ENCODE data around the gene PDE4A. TPM values are rescaled to one million over a fixed set of nuclear protein-coding genes. Genes with fewer than 3 reads are reported as not detected.
A peak's percentile ranks its signal among the peaks of the same experiment; 100 is the strongest.

The PDE4A gene
- polyA plus RNA-seq, 3 donors: 4.7 to 14.8 (median 5.8) TPM

DNA sequence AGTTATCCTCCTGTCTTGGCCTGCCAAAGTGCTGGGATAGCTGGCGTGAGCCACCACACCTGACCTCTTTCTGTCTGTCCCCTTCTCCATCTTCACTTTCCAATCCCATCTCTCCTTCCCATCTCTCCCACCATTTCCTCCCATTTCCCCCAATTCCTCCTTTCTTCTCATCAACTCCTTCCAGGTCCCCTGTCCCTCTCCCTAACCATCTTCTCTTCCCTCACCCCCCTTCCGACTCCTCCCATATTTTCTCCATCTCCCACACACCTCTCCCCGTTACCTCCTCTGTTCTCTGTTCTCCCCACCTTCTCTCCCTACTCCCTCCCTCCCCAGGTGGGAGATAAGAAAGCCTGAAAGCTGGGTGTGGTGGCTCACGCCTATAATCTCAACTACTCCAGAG is 42.2 kb downstream of the PDE4A start:
- peak overlapping the region in 1 of 2 donors; percentile 18 for H3K4me3 Mint-ChIP-seq
- H3K9ac ChIP-seq (ENCODE audit: insufficient read depth, low read length, poor library complexity, severe bottlenecking): no peak overlapping the region
- peak overlapping the region in 1 of 7 donors; percentile 8 for H3K27ac Mint-ChIP-seq
- H3K9me3 Mint-ChIP-seq: peaks cover 0 to 3% (median 0%) of the 10 kb centered on the region in 7 donors
- 100% methylated on average over 1 of the region's 4 CpGs for WGBS (ENCODE audit: insufficient coverage)
- no peak for DNase-seq
- no peak overlapping the region for H2AFZ ChIP-seq (ENCODE audit: insufficient read depth, low read depth, low read length, poor library complexity, severe bottlenecking)
- TF ChIP-seq, protein P1, sequence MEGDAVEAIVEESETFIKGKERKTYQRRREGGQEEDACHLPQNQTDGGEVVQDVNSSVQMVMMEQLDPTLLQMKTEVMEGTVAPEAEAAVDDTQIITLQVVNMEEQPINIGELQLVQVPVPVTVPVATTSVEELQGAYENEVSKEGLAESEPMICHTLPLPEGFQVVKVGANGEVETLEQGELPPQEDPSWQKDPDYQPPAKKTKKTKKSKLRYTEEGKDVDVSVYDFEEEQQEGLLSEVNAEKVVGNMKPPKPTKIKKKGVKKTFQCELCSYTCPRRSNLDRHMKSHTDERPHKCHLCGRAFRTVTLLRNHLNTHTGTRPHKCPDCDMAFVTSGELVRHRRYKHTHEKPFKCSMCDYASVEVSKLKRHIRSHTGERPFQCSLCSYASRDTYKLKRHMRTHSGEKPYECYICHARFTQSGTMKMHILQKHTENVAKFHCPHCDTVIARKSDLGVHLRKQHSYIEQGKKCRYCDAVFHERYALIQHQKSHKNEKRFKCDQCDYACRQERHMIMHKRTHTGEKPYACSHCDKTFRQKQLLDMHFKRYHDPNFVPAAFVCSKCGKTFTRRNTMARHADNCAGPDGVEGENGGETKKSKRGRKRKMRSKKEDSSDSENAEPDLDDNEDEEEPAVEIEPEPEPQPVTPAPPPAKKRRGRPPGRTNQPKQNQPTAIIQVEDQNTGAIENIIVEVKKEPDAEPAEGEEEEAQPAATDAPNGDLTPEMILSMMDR (IDR thresholded peaks at IDR 0.05): no peak
- H3K4me1 Mint-ChIP-seq: peaks cover 10% of the 10 kb centered on the region
- H3K79me2 ChIP-seq (ENCODE audit: insufficient read depth, low read length): no peaks in the 10 kb centered on the region
- no peaks in the 10 kb centered on the region for H3K9me3 ChIP-seq (replicated peaks in 1 of 2; ENCODE audit: control insufficient read depth in 1 of 2, insufficient read depth in 1 of 2, low read length in 2 of 2)
- H3K36me3 ChIP-seq (replicated peaks in 1 of 2; ENCODE audit: control insufficient read depth in 1 of 2, insufficient read depth in 2 of 2, low read length in 2 of 2): peaks cover 12 to 28% of the 10 kb centered on the region in 2 donors
- intact Hi-C loops (cut with micrococcal nuclease): loop anchor here in 1 of 2 donors (5.0 kb wide), 1 partner anchor 105 kb away; the partner anchor contains the start of genes CDKN2D and KRI1
- H3K36me3 Mint-ChIP-seq: peaks cover 27 to 52% of the 10 kb centered on the region in 2 donors
- peaks cover 2 to 11% (median 10%) of the 10 kb centered on the region in 3 donors for H3K27me3 Mint-ChIP-seq (ENCODE audit: low read depth in 3 of 3)
- H3K4me1 ChIP-seq (ENCODE audit: control insufficient read depth in 1 of 2, insufficient read depth in 2 of 2, low read length in 2 of 2): peaks cover 10 to 16% of the 10 kb centered on the region in 2 donors
- no peaks in the 10 kb centered on the region for H3K27me3 ChIP-seq (ENCODE audit: control insufficient read depth in 2 of 2, insufficient read depth in 2 of 2, low read length in 2 of 2)
- H3K4me2 ChIP-seq (replicated peaks; ENCODE audit: extremely low read depth, low read length, poor library complexity, severe bottlenecking): no peak overlapping the region
- H3K4me3 ChIP-seq (replicated peaks in 1 of 3; ENCODE audit: low read depth in 2 of 3, low read length in 3 of 3): no peak overlapping the region
- peaks cover 9% of the 10 kb centered on the region for H4K20me1 ChIP-seq (ENCODE audit: insufficient read depth, low read length)
- no peak overlapping the region for H3K27ac ChIP-seq (ENCODE audit: low read depth in 1 of 2, low read length in 2 of 2)

- no peaks in the 10 kb centered on the region for H3K27me3 ChIP-seq (ENCODE audit: control insufficient read depth in 2 of 2, insufficient read depth in 2 of 2, low read length in 2 of 2)
- H3K27ac Mint-ChIP-seq: no peak overlapping the region
- H3K9me3 Mint-ChIP-seq: peaks cover 0 to 3% (median 0%) of the 10 kb centered on the region in 7 donors
- peaks cover 10% of the 10 kb centered on the region for H3K4me1 Mint-ChIP-seq
- H4K20me1 ChIP-seq (ENCODE audit: insufficient read depth, low read length): peaks cover 9% of the 10 kb centered on the region
- DNase-seq: no peak
- peaks cover 10 to 16% of the 10 kb centered on the region in 2 donors for H3K4me1 ChIP-seq (ENCODE audit: control insufficient read depth in 1 of 2, insufficient read depth in 2 of 2, low read length in 2 of 2)
- no peak overlapping the region for H3K9ac ChIP-seq (ENCODE audit: insufficient read depth, low read length, poor library complexity, severe bottlenecking)
- no peaks in the 10 kb centered on the region for H3K79me2 ChIP-seq (ENCODE audit: insufficient read depth, low read length)
- no peaks in the 10 kb centered on the region for H3K9me3 ChIP-seq (replicated peaks in 1 of 2; ENCODE audit: control insufficient read depth in 1 of 2, insufficient read depth in 1 of 2, low read length in 2 of 2)
- WGBS (ENCODE audit: insufficient coverage): no CpG with 5 or more reads among the region's 5 CpGs
- H3K27ac ChIP-seq (ENCODE audit: low read depth in 1 of 2, low read length in 2 of 2): no peak overlapping the region
- no peak overlapping the region for H2AFZ ChIP-seq (ENCODE audit: insufficient read depth, low read depth, low read length, poor library complexity, severe bottlenecking)
- TF ChIP-seq, protein P1 (IDR thresholded peaks at IDR 0.05): no peak
- no peak overlapping the region for H3K4me3 Mint-ChIP-seq
- H3K36me3 Mint-ChIP-seq: peaks cover 27 to 47% of the 10 kb centered on the region in 2 donors
- intact Hi-C loops (cut with micrococcal nuclease): loop anchor here in 1 of 2 donors (5.0 kb wide), 1 partner anchor 103 kb away; the partner anchor contains the start of genes CDKN2D and KRI1
- H3K36me3 ChIP-seq (replicated peaks in 1 of 2; ENCODE audit: control insufficient read depth in 1 of 2, insufficient read depth in 2 of 2, low read length in 2 of 2): peaks cover 11 to 28% of the 10 kb centered on the region in 2 donors
- no peak overlapping the region for H3K4me2 ChIP-seq (replicated peaks; ENCODE audit: extremely low read depth, low read length, poor library complexity, severe bottlenecking)
- no peak overlapping the region for H3K4me3 ChIP-seq (replicated peaks in 1 of 3; ENCODE audit: low read depth in 2 of 3, low read length in 3 of 3)
- H3K27me3 Mint-ChIP-seq (ENCODE audit: low read depth in 3 of 3): peaks cover 5 to 13% (median 10%) of the 10 kb centered on the region in 3 donors
These were observed 44.1 kb downstream of the PDE4A start for GRCh38 chr19:10464456-10464855.
